Measurements from ENCODE around the gene GPA33.

The GPA33 gene

DNA sequence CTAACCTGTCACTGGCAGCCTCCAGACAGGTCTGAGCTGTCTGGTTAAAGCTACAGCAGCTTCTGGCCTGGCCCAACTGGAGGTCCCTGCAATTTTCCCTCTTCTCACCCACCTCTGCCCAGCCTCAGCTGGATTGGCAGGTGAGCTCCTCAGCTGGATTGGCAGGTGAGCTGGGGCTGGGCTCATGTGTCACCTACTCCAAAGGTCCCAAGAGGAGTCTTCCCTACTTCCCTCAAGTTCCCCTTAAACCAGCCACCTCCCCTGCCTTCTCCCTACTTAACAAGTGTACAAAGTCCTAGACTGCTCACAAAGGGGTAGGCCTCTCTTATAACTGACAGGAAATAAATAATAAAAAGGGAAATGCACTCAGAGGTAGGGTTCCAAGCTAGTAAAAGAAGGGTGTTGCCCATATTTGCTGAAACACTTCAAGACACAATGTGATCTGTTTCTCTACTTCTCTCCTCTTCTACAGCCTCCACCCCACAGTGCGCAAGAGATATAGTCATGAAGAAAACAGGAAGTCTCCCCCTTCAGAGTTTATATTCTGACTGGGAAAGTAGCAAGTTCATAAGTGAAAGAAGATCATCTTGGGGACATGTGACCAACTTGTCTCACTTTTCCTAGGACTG, at the start of gene GPA33:
Gene GPA33 (minus strand): TSS at position 64 of the 629 bp plus-strand sequence. CDS start 90 bp downstream, outside the sequence.
- DNase-seq (ENCODE audit: low read depth in 2 of 2) = no peak

GRCh38 chr1:167138703-167139102, 48.5 kb upstream of the GPA33 start:
- no peak for DNase-seq (ENCODE audit: low read depth in 2 of 2)

- DNase-seq (ENCODE audit: low read depth in 2 of 2) = no peak
Measured at GRCh38 chr1:167137793-167138510, 47.8 kb upstream of the GPA33 start.

DNA sequence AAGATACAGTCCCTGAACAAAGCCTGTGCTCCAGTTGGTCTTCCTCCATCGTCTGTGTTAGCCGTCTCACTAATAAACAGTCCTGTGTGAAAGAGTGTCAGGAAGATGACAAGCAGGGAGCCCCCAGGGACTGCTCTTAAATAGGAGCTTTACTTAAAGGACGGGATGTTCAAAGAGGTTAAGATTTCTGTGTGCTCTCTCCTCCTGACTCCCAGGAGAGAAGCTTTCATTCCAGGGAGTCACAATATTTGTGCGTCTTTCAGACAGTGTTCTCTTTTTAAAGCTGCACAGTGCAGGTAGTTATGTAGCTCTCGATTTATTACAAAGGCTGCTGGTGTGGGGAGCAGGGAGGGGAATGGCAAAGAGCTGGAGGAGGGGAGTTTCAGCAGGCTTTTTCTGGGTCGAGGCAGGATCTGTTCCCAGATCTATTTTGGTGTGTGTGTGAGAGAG, 47.2 kb upstream of the GPA33 start:
- DNase-seq (ENCODE audit: low read depth in 2 of 2) = no peak

DNA sequence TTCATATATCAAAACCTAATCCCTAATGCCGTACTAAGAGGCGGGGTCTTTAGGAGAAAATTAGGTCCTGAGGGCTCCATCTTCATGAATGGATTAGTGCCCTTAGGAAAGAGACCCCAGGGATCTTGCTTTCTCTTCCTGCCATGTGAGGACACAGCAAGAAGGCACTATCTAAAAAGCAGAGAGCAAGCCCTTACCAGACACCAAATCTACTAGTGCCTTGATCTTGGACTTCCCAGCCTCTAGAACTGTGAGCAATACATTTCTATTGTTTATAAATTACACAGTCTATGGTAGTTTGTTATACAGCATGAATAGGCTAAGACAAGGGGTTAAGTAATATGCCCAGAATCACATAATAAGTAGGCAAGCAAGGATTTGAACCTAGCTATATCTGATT, 46.6 kb upstream of the GPA33 start:
- no peak for DNase-seq (ENCODE audit: low read depth in 2 of 2)

GRCh38 chr1:167136191-167136614, 46.0 kb upstream of the GPA33 start:
- no peak for DNase-seq (ENCODE audit: low read depth in 2 of 2)

GRCh38 chr1:167135281-167135840, 45.2 kb upstream of the GPA33 start:
- no peak for DNase-seq (ENCODE audit: low read depth in 2 of 2)

GRCh38 chr1:167132301-167133010, 42.3 kb upstream of the GPA33 start:
- no peak for DNase-seq (ENCODE audit: low read depth in 2 of 2)

DNA sequence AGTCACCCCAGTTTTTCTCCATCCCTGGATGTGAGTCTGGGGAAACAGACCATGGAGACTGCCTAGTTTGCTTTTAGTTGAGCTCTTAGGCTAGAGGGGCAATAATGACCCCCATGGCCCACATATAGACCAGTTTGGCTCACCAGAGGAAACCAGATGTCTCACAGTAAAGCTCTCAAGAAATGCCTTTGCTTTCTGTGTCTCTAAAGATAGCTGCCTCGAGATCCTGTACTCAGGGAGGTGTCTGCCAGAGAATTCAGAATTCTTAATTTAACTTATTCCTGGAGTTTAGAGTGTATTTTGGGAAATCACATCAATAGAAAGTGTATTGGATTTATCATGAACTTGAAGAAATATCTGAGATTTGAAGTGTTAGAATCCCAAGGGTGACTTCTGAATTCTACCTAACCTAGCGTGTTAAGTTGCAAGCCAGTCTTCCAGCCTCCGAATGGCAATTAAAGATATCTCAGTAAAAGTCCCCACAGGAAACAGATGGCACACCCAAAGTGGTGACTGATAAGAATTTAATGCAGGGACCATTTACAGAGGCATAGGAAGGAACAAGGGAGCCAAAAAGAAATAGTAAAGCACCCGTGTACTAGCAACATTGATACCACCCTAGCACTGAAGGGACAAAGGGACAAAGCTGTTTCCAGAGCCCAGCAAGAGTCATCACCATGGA, 40.8 kb upstream of the GPA33 start:
- DNase-seq (ENCODE audit: low read depth in 2 of 2) = no peak

DNA sequence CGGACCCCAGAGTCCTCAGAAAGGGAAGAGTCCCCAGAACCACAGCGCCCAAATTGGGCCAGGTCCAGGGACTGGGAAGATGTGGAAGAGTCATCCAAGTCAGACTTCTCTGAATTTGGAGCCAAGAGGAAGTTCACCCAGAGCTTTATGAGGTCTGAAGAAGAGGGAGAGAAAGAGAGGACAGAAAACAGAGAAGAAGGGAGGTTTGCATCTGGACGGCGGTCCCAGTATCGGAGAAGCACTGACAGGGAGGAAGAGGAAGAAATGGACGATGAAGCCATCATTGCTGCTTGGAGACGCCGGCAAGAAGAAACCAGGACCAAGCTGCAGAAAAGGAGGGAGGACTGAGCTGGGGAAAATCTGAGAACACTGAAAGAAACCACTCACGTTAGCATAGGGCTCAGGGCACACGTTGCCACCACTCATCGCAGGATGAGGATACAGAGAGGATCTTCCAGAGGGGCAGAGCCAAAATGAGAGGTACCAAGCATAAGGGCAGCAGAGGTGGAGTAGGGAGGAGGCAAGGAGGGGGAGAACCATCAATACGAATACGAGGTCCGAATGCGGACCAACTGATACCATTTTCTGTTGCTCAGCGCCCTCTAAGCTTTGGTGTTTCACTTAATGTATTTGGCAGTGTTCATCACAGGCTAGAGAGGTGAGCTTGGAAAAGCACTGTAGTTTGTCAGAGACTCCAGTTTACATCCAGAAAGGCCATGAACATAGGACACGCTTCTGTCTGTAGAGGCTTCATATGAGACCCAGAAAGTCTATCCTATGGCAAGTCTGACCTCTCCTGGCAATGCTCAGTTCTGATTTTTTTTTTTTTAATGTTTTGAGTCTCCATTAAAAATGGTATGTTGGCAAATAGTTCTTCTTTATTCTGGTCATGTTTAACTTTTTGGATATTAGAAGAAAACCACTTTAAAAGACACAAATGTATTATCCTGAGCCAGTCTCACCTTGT, 38.4 kb upstream of the GPA33 start:
- DNase-seq (ENCODE audit: low read depth in 2 of 2) = no peak

DNA sequence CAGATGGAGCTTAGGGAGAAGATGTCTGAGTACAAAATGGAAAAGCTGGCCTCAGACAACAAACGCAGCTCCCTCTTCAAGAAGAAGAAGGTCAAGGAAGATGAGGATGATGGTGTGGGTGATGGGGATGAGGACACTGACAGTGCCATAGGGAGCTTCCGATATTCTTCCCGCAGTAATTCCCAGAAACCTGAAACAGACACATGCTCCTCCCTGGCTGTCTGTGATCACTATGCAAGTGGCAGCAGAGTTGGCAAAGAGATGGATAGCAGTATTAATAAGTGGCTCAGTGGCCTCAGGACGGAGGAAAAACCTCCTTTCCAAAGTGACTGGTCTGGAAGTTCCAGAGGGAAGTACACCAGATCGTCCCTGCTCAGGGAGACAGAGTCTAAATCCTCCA, 37.5 kb upstream of the GPA33 start:
- no peak for DNase-seq (ENCODE audit: low read depth in 2 of 2)

- no peak for DNase-seq (ENCODE audit: low read depth in 2 of 2)
Measured at GRCh38 chr1:167127236-167127635, 37.1 kb upstream of the GPA33 start.

DNA sequence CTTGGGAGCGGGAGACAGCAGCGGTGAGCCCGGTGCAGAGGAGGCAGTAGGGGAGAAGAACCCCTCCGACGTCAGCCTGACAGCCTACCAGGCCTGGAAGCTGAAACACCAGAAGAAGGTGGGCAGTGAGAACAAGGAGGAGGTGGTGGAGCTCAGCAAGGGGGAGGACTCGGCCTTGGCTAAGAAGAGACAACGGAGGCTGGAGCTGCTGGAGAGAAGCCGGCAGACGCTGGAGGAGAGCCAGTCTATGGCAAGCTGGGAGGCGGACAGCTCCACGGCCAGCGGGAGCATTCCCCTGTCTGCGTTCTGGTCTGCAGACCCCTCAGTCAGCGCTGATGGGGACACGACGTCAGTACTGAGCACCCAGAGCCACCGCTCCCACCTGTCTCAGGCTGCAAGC, 36.6 kb upstream of the GPA33 start:
- no peak for DNase-seq (ENCODE audit: low read depth in 2 of 2)

DNA sequence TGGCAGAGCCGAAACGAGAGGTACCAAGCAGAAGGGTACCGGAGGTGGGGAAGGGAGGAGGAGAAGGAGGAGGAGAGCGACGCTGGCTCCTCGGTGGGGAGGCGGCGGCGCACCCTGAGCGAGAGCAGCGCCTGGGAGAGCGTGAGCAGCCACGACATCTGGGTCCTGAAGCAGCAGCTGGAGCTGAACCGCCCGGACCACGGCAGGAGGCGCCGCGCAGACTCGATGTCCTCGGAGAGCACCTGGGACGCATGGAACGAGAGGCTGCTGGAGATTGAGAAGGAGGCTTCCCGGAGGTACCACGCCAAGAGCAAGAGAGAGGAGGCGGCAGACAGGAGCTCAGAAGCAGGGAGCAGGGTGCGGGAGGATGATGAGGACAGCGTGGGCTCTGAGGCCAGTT, 36.1 kb upstream of the GPA33 start:
- DNase-seq (ENCODE audit: low read depth in 2 of 2) = no peak

- DNase-seq (ENCODE audit: low read depth in 2 of 2) = no peak
Measured at GRCh38 chr1:167122568-167122967, 32.4 kb upstream of the GPA33 start.

- DNase-seq (ENCODE audit: low read depth in 2 of 2) = no peak
Measured at GRCh38 chr1:167122121-167122480, 31.9 kb upstream of the GPA33 start.

DNA sequence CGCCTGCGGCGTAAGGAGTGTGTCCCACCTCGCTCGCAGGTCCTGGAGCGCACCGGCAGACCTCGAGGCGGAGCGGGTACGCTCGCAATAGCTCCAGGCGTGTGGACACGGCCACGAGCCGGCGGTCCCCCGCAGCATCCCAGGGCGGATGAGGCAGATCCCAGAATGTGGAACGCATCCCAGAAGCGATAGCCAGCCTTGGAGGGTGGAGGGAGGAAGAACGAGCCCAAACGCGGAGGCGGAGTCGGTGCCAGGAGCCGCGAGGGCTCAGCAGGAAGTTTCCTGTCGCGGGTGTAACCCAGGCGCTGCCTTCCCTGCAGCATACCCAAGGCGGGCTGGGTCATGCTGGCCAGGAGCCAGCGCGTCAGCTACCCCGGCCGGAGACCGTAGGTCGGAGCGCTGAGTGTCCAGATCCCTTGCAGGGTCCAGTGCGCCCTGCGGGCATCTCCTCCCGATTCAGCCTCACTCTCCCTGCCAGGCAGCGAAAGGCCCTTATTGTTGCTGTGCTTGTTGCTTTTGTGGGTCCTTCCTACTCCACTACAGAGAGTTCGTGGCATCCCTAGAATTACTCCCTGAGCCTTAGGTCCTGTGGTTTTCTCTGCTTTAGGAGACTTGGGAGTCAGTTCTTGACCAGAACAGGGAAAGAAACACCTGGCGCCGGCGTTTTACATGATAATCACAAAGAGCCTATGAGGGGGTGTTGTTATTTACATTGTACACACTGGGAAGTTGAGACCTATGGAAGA, 31.4 kb upstream of the GPA33 start:
- no peak for DNase-seq (ENCODE audit: low read depth in 2 of 2)

DNA sequence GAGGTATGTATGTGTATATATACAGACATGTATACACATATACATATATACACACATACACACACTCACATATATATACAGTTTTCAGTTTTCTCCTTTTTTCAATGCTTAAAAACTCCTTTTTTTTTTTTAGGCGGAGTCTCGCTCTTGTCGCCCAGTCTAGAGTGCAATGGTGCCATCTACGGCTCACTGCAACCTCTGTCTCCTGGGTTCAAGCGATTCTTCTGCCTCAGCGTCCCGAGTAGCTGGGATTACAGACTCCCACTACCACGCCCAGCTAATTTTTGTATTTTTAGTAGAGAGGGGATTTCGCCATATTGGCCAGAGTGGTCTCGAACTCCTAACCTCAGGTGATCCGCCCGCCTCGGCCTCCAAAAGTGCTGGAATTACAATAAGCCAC, 30.7 kb upstream of the GPA33 start:
- DNase-seq (ENCODE audit: low read depth in 2 of 2) = no peak

GRCh38 chr1:167119696-167120095, 29.5 kb upstream of the GPA33 start:
- DNase-seq (ENCODE audit: low read depth in 2 of 2) = no peak

DNA sequence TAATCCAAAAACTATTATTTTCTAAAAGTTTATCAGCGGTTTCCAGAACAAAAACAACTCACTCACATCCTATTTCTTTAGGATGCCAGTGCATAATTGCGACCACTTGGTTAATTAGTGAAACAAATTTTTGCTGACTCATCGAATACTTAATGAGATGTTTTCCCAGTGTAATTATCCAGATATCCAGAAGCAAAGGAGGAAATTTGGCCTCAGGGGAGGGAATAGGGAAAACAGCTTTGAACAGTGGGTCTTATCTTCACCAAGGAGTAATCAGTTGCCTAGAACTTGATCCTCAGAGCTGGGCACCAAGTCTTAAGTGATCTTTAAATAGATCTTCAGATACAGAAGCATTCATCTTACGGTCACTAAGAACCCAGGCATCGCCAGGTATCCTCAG, 28.0 kb upstream of the GPA33 start:
- no peak for DNase-seq (ENCODE audit: low read depth in 2 of 2)

All from fibroblast of skin of left quadriceps (primary cell).